ENCODE results near the gene CDA.

CDA gene

DNA sequence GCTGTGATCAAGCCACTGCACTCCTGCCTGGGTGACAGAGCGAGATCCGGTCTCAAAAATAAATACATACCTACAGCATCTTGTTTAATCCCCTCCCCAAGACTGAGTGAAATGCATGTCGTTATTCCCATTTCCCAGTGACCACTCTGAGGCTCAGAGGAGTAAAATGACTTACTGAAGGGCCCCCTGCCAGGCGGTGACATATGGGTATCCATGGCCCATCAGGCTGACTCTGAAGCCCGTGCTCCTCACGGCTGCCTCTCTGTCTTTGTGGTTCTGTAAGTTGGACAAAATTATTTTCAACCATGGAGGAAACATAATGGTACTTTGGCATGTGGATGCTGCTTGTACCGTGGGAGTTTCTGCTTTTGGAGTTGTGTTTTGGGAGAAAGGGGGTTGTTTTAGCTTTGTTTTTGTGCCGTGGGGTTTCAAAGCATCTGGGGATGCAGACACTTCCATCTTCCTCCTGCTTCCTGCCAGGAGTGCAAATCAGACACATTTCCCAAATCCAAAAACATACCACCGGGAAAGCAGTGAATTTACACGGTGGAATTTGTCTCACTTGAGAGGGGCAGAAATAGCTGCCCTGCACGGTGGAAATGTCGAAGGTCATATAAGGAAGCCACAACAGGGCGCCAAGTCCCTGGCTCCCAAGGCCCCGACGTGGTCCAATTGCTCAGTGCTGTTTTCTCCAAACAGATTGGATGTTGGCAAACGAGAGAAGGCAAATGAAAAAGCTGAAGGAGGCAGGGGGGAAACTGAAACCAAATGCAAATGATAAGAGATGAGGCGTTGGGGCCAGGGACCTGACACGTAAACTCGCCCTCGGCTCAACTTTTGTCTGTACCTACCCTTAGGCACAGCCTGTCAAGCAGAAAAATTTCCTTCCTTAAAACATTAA is 27.3 kb downstream of the CDA start:
- no peak for DNase-seq

DNA sequence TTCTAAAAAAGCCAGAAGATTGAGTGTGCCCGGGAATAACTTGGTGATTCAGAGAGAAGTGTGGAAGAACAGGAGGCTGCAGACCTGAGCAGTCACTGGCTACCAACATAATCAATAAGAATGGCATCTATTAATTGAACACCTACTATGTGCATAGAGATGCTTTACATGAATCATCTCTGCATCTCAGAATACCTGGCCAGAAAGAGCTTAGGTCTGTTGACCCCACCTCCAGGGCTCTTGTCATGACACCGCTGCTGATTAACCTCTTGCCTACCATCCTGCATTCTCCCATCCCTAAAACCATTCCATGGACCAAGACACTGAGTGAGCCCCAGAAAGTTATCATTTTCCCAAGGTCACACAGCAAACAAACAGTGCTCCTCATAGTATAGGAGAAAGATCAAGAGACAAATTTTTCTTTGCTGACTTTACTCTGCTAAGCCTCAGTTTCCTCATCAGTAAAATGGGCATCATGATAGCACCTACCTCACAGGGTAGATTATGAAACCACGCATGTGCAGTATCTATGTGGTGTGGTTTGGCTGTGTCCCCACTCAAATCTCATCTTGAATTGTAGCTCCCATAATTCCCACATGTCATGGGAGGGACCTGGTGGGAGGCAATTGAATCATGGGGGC is 28.1 kb downstream of the CDA start:
- no peak for DNase-seq

DNA sequence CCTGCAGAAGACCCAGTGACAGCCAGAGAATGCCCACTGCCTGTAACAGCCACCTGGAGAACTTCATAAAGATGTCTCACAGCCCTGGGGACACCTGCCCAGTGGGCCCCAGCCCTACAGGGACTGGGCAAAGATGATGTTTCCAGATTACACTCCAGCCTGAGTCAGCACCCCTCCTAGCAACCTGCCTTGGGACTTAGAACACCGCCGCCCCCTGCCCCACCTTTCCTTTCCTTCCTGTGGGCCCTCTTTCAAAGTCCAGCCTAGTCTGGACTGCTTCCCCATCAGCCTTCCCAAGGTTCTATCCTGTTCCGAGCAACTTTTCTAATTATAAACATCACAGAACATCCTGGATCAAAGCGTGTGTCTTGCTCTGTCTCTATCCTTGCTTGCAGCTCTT is 29.7 kb downstream of the CDA start:
- DNase-seq: no peak

DNA sequence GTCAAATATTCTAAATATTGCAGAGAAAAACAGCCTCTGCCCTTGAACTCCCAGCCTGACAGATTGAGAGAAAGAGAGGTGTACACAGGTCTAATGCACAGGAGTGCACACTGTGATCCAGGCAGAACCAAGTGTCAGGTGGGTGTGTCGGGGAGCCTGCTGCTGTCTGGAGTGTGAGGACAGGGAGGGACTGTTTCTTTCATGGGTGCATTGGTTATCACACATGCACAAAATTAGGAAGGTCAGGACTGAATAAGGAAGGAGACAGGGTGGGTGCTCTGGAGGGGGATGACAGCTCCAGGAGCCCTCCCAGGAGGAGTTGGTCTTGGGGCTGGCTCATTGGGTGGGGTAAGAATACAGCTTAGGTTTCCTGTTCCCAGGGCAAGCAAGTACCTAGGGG is 31.1 kb downstream of the CDA start:
- no peak for DNase-seq

DNA sequence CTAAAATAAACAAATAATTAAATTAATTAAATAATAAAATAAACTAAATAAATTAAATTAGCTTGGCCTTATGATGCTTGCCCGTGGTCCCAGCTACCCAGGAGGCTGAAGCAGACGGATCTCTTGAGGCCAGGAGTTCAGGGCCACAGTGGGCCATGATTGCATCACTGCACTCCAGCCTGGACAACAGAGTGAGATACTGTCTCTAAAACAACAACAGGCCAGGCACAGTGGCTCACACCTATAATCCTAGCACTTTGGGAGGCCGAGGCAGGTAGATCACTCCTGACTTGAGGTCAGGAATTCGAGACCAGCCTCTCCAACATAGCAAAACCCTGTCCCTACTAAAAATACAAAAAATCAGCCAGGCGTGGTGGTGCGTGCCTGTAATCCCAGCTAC is 32.1 kb downstream of the CDA start:
- DNase-seq: no peak

DNA sequence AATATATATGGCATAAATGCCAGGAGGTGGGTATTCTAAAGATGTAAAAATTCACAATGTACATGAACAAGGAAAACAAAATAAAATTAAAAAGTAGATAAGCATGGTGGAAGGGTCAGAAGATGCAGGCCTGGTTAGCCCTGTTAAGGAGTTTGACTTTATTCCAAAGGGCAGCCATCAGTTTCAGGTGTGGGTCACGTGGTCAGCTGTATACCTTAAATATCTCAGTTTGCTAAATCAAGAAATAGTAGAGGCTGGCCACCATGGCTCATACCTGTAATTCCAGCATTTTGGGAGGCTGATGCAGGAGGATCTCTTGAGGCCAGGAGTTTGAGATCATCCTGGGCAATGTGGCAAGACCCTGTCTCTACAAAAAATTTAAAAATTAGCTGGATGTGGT is 35.8 kb downstream of the CDA start:
- no peak for DNase-seq

DNA sequence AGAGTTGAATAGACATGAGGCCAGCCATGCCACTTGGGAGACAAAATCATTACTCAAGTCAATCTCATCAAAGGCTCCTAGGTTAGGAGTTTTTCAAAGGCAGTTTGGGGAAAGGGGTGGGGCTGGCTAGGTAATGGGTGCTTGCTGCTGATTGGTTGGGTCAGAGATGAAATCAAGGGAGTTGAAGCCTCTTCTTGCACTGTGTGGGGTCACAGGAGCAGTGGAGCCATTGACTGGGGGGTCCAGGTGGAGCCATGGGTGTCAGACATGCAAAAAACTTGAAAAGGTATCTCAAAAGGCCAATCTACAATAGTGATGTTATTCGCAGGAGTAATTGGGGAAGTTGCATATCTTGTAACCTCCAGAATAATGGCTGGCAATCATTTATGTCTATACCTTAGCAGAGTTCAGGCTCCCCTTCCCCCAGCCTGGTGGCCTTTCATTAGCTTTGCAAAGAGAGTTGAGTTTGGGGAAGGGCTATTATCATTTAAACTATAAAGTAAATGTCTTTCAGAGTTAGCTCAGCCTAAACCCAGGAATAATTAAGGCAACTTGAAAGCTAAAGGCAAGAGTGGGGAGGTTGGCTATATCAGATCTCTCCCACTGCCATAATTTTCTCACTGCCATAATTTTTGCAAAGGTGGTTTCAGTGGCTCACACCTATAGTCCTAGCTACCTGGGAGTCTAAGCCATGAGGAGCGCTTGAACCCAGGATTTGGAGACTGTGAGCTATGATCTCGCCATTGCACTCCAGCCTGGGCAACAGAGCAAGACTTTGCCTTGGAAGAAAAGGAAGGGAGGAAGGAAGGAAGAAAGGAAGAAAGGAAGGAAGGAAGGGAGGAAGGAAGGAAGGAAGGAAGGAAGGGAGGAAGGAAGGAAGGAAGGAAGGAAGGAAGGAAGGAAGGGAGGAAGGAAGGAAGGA is 36.5 kb downstream of the CDA start:
- DNase-seq: no peak

DNA sequence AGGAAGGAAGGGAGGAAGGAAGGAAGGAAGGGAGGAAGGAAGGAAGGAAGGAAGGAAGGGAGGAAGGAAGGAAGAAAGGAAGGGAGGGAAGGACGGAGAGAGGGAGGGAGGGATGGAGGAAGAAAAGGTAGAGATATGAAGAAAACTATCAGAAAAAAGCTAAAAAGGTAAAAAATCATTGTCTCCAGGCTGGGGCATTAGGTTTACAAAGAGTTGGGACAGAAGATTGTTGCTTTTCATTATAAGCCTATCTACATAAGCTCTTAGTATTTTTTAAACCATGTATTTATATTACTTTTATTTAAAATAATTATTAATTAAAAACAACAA is 37.2 kb downstream of the CDA start:
- no peak for DNase-seq

DNA sequence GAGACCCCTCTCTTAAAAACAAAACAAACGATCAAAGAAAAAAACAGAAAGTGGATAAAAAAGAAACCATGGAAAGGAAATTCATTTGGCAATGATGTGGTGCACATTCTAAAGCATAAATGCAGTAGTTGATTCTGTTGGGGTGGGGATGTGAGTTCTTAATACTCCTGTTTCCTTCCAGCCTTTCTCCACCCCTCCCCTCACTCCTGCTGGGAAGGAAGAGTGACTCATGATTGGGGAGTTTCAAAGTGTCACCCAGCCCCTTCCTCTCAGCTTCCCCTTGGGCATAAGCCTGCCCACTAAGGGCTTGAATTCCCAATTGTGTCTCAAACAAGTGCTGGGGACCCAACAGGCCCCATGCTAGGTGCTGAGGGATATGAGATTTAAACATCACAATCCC is 37.6 kb downstream of the CDA start:
- peak; percentile 33 for DNase-seq

DNA sequence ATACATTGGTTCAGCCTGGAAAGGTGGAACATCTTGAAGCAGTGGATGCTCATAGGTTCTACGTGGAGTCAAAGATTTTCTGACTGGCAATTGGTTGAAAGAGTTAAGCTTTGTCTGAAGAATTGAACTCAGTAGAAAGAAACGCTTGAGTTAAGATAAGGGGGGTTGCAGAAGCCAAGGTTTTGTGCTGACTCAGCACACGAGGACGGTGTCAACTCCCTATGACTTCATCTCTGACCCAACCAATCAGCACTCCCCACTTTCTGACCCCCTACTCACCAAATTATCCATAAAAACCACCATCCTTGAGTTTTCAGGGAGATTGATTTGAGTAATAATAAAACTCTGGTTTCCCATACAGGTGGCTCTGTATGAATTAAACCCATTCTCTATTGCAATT is 41.8 kb downstream of the CDA start:
- DNase-seq: no peak

DNA sequence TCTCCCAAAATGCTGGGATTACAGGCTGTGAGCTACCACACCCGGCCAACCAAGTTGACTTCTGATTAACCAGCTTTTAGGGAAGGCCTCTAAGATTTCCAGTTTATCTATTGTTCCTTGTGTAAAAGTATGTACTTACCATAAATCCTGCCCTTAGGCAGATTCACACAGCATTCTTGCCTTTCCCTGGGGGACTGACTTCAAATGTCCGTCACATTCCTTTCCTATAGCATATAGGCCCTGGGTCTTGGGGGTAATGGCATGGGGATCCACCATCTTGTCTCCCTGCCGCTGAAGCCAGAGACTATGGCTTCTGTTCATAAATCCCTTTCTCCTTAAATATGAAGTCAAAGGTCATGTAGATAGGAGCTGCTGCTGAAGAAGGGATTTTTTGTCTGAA is 43.5 kb downstream of the CDA start:
- peak; percentile 76 for DNase-seq

DNA sequence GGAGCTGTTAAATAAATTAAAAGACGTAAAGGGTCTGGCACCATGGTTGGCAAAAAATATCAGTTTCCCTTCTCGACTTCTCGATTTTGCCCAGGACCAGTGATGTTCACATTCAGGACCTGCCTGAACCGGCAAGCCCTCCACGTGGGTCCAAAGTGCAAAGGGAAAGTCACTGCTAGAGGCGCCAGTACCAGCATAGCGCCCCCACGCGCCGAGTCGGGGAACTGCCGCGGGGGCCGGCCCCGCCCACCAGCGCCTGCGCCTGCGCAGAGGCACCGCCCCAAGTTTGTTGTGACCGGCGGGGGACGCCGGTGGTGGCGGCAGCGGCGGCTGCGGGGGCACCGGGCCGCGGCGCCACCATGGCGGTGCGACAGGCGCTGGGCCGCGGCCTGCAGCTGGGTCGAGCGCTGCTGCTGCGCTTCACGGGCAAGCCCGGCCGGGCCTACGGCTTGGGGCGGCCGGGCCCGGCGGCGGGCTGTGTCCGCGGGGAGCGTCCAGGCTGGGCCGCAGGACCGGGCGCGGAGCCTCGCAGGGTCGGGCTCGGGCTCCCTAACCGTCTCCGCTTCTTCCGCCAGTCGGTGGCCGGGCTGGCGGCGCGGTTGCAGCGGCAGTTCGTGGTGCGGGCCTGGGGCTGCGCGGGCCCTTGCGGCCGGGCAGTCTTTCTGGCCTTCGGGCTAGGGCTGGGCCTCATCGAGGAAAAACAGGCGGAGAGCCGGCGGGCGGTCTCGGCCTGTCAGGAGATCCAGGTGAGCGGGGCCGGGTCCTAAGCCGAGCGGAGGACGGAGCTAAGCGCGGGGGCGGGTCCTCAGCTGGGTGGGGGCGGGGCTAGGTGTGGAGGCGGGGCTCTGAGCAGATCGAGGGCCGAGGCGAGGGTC is 44.5 kb downstream of the CDA start, which contains the start of gene PINK1:
PINK1 (plus strand) TSS at position 269 of the 875 bp plus-strand sequence; CDS start at position 360, 91 bp downstream.
- peak; percentile 65 for DNase-seq

DNA sequence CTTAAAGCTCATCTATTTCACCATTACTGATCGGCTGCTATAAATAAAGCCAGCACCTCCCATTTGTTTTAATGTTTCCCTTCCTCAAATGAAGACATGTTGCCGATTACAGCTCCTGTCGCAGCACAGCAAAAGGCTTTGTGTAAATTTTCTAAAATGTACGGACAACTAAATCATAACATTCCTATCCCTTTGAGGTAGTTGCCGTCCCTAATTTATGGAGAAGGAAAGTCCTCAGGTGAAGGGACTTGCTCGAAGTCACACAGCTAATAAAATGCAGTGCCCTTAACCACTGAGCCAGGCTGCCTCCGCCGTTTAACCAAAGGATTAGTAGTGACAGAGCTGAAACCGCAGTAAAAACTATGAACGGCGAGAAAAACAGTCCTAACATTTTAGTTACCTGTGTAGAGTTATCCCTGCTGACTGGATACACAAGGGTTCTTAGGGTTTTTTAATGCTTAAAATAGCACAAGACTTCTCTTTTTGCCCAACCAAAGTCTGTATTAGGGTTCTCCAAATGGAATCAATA is 45.2 kb downstream of the CDA start:
- no peak for DNase-seq

DNA sequence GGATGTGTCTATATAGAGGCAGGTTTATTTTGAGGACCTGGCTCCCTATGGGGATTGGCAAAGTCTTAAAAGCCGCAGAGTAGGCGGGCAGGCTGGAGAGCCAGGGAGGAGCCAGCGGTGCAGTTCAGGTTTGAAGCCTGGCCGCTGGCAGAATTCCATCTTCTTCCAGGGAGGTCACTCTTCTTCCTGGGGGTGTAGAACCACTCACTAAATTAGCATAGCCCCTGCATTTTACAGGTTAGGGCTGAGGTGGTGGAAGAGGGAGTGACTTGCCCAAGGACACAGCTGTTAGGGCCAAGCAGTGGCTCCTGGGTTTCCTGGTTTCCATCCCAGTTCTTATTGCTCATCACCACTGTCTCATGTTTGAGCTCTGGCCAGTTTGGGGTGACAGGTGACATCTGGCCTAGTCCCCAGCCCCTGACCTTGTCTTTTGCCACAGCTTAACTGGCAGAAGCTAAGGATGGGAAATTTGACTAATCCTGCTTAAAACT is 45.7 kb downstream of the CDA start:
- DNase-seq: peak; percentile 42

DNA sequence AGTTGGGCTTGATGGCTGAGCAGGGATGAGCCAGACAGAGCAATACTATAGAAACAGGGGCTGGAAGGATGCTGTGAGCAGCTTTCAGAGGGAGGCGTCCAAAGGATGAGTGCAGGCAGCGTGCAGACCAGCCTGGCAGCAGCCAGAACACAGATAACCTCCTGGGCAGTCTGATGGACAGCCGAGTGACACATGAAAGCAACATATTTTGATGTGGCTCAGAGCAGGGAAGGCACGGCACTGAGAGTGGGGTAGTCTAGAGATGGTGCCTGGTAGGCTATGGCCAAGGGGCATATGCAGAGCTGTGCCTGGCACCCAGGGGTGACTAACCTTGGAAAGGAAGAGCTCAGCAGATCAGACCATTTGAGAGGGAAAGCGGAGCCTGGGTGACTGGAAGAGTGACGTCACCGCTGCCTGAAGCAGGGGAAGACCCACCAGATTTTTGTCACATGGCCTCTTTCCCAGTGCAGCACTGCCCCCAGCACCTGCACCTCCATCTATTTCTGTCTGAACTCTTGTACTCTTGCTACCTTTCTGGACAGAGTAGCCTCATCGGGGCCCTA is 48.0 kb downstream of the CDA start:
- no peak for DNase-seq

DNA sequence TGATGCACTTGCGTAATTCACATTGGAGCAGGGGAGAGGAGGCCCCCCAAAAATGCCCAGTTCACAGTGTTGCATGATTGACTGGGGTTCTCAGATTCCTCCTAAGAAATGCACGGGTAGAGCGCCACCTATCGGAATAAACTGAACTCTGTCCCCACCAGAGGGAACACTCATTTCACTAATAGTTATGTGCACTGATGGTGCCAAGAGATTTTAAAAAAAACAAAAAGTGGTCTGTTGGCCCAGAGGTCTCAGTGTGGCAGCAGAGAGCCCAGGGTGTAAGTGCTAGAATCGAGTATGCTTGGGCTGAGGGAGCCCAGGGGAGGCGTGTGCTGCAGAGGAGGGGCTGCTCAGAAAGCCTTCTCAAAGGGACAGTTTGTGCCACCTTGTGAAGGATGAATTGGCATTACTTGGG is 51.3 kb downstream of the CDA start:
- DNase-seq: peak; percentile 50

DNA sequence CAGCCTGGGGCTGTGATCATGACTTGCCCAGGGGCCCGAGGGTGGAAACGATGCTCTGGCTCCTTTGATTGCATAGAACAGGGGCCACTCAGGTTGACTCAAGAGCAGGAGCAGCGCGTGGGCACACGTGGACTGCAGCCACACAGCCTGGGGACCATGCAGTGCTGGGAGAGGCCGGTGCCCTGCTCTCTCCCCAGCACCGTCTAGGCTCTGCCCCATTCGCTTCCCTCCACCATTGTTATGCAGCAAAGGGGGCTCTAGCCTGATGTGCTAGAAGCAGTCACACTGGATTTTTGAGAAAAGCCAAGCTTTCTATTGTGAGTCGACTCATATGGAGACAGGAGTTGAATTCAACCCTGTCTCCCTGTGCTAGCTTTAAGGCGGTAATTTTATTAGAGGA is 53.1 kb downstream of the CDA start:
- DNase-seq: no peak

DNA sequence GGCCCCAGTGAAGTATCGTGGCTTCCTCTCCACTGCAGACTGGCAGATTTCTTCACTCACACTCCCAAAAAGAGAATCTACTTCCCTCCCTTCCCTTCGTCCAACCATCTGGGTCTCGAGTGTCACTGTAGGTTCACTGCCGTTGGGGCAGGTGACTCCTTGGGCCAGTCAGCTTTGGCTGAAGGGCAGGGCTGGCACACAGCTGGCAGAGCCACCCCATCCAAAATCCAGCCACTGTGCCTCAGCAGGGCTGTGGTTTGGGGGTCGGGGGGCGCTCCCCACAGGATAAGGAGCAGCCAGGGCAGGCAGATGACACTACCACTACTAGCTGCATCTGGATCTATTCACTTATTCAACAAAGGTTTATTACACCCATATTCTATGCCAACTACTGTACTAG is 54.2 kb downstream of the CDA start:
- no peak for DNase-seq

DNA sequence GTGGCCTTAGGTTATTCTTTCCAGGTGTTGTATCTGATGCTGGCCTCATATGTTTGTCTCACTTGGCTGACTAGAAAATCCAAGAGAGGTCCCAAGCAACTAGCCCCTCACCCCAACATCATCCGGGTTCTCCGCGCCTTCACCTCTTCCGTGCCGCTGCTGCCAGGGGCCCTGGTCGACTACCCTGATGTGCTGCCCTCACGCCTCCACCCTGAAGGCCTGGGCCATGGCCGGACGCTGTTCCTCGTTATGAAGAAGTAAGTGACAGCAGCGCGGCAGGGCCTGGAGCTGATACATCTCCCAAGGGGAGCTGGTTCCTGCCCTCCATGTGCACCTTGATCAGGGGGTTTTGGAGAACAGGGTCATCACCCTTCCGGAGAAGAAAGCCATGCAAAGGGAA is 55.5 kb downstream of the CDA start:
- no peak for DNase-seq

DNA sequence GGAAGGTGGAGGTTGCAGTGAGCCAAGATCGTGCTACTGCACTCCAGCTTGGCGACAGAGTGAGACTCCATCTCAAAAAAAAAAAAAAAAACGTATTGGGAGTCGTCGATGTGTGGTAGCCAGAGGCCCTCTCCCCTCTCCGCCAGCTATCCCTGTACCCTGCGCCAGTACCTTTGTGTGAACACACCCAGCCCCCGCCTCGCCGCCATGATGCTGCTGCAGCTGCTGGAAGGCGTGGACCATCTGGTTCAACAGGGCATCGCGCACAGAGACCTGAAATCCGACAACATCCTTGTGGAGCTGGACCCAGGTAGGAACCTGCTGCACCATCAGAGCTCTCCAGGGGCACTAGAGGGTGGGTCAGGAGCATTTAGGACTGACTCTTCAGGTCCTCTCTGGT is 56.5 kb downstream of the CDA start:
- DNase-seq: no peak

DNA sequence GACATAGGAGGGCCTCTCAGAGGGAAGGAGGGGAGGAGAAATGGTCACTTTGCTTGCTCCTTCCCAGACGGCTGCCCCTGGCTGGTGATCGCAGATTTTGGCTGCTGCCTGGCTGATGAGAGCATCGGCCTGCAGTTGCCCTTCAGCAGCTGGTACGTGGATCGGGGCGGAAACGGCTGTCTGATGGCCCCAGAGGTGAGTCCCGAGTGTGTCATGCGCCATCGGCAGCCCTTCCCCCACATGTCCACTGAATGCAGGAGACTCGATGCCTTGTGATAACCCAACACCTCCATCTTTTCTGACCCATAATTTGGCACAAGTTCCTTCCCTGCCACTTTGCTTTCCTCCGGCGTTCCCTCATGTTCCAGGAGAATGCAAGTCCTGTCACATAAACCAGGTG is 59.5 kb downstream of the CDA start:
- no peak for DNase-seq

Measured in fibroblast of skin of back (primary cell).